Bronchial smooth muscle cell (primary cell): ENCODE results near the gene GALNT16. TPM values are rescaled to one million over a fixed set of nuclear protein-coding genes. Genes with fewer than 3 reads are reported as not detected.

ENCODE experiments used
- total RNA-seq: library from RNA; depleted of rRNA; stranded (reverse); fragments of >200 nt; gene quantifications from 2 replicates; pipeline ENCODE4 v1.2.1, GENCODE V29; 2014

The GALNT16 gene
- 0.32 and 0.77 TPM in 2 replicates for total RNA-seq

GRCh38 chr14:69259527-69260189 is at the start of gene GALNT16:
GALNT16 (plus strand) TSS chr14:69260158; CDS start chr14:69260291, 133 bp downstream.

GRCh38 chr14:69398053-69398817 is 138.3 kb downstream of the GALNT16 start, which contains the start of the genes ERH and SLC39A9:
ERH (minus strand) TSS chr14:69398299; CDS start chr14:69398233, 66 bp downstream.
SLC39A9 (plus strand) TSS chr14:69398692; CDS start chr14:69399370, 678 bp downstream.

Other genes starting within 250 kb of the GALNT16 start
- gene DCAF5, start 107.0 kb upstream of the GALNT16 start, total RNA-seq: 11.5 and 12.3 TPM in 2 replicates
- 9.5 and 15.0 TPM in 2 replicates for gene EXD2, start 68.7 kb upstream of the GALNT16 start, total RNA-seq
- 226 and 389 TPM in 2 replicates for gene ERH, start 138.1 kb downstream of the GALNT16 start, total RNA-seq
- 76.0 and 84.9 TPM in 2 replicates for gene SLC39A9, start 138.5 kb downstream of the GALNT16 start, total RNA-seq
- under 0.01 TPM in 2 replicates for gene PLEKHD1, start 224.6 kb downstream of the GALNT16 start, total RNA-seq